Adipose tissue (tissue), 3 donors: Measurements from ENCODE around the gene GMDS. TPM values are rescaled to one million over a fixed set of nuclear protein-coding genes. Genes with fewer than 3 reads are reported as not detected.

Experiments
- H3K27ac ChIP-seq: one replicate; pipeline ENCODE4 v1.5.1; 2013; ENCODE audit warnings: low read depth, low read length
- WGBS, 3 donors: extraction: QIAGEN DNeasy Blood & Tissue Kit; methylation state at CpG; one replicate each; pipeline ENCODE4 v1.1.7; 2013; 5-methylcytosine and 5-hydroxymethylcytosine counted together
- polyA plus RNA-seq, 3 donors: library from polyadenylated mRNA; stranded (reverse); fragments of 200-250 nt; gene quantifications; one replicate each; pipeline ENCODE4 v1.2.3, GENCODE V29; 2013
- donor health status: healthy with polysubstance abuse.
- donor health status: Bipolar disorder and iron deficiency.
- donor health status: healthy.

The GMDS gene
- polyA plus RNA-seq, 3 donors, result 13.6 to 21.4 (median 14.9) TPM

- H3K27ac ChIP-seq, result no peak overlapping the region
- 91 to 95% (median 91%) methylated on average over 4 of the region's 4 CpGs for WGBS, 3 donors
Observed at GRCh38 chr6:2186516-2186915, 58.9 kb downstream of the GMDS start.

- WGBS, 3 donors, result 88 to 95% (median 92%) methylated on average over 2 of the region's 2 CpGs
- no peak overlapping the region for H3K27ac ChIP-seq
Observed at GRCh38 chr6:2185466-2185865, 59.9 kb downstream of the GMDS start.

GRCh38 chr6:2184700-2185455 is 60.5 kb downstream of the GMDS start:
- H3K27ac ChIP-seq, result no peak overlapping the region
- 93 to 97% (median 94%) methylated on average over 7 of the region's 7 CpGs for WGBS, 3 donors

- WGBS, 3 donors, result 96 to 100% (median 100%) methylated on average over 1 of the region's 1 CpG
- H3K27ac ChIP-seq, result no peak overlapping the region
Observed at GRCh38 chr6:2183752-2184151, 61.7 kb downstream of the GMDS start.

- no peak overlapping the region for H3K27ac ChIP-seq
Observed at GRCh38 chr6:2183246-2183645, 62.2 kb downstream of the GMDS start.

- 77 to 95% (median 93%) methylated on average over 1 of the region's 1 CpG for WGBS, 3 donors
Observed at GRCh38 chr6:2182251-2182650, 63.2 kb downstream of the GMDS start.

GRCh38 chr6:2181567-2181966 is 63.8 kb downstream of the GMDS start:
- no peak overlapping the region for H3K27ac ChIP-seq
- WGBS, 3 donors, result 62 to 92% (median 90%) methylated on average over 2 of the region's 2 CpGs

More at GRCh38 chr6:2182251-2182650, 63.2 kb downstream of the GMDS start:
- no peak overlapping the region for H3K27ac ChIP-seq

GRCh38 chr6:2179950-2180349 is 65.5 kb downstream of the GMDS start:
- no peak overlapping the region for H3K27ac ChIP-seq

- H3K27ac ChIP-seq, result no peak overlapping the region
- WGBS, 3 donors, result 43 to 74% (median 71%) methylated on average over 1 of the region's 1 CpG
Observed at GRCh38 chr6:2179241-2179640, 66.2 kb downstream of the GMDS start.

GRCh38 chr6:2178125-2178524 is 67.3 kb downstream of the GMDS start:
- 97 to 98% (median 97%) methylated on average over 4 of the region's 4 CpGs for WGBS, 3 donors
- H3K27ac ChIP-seq, result no peak overlapping the region

GRCh38 chr6:2175825-2176224 is 69.6 kb downstream of the GMDS start:
- H3K27ac ChIP-seq, result no peak overlapping the region
- WGBS, 3 donors, result 92 to 100% (median 96%) methylated on average over 2 of the region's 2 CpGs

GRCh38 chr6:2173203-2173961 is 72.0 kb downstream of the GMDS start:
- no peak overlapping the region for H3K27ac ChIP-seq
- 79 to 86% (median 84%) methylated on average over 4 of the region's 4 CpGs for WGBS, 3 donors

GRCh38 chr6:2171728-2172127 is 73.7 kb downstream of the GMDS start:
- no peak overlapping the region for H3K27ac ChIP-seq
- 41 to 80% (median 52%) methylated on average over 5 of the region's 5 CpGs for WGBS, 3 donors

GRCh38 chr6:2168480-2168879 is 76.9 kb downstream of the GMDS start:
- H3K27ac ChIP-seq, result no peak overlapping the region

- H3K27ac ChIP-seq, result no peak overlapping the region
- 17 to 74% (median 61%) methylated on average over 1 of the region's 1 CpG for WGBS, 3 donors
Observed at GRCh38 chr6:2166717-2167116, 78.7 kb downstream of the GMDS start.

GRCh38 chr6:2165286-2165685 is 80.1 kb downstream of the GMDS start:
- 92 to 96% (median 93%) methylated on average over 1 of the region's 1 CpG for WGBS, 3 donors
- no peak overlapping the region for H3K27ac ChIP-seq

GRCh38 chr6:2164481-2164880 is 80.9 kb downstream of the GMDS start:
- H3K27ac ChIP-seq, result no peak overlapping the region
- WGBS, 3 donors, result 95 to 100% (median 99%) methylated on average over 2 of the region's 2 CpGs

- WGBS, 3 donors, result 48 to 84% (median 63%) methylated on average over 1 of the region's 1 CpG
- no peak overlapping the region for H3K27ac ChIP-seq
Observed at GRCh38 chr6:2162079-2162445, 83.3 kb downstream of the GMDS start.

GRCh38 chr6:2158596-2159271 is 86.7 kb downstream of the GMDS start:
- H3K27ac ChIP-seq, result no peak overlapping the region
- WGBS, 3 donors, result 74 to 77% (median 76%) methylated on average over 12 of the region's 12 CpGs
